ENCODE measurements around the gene ANKRD12. TPM values are rescaled to one million over a fixed set of nuclear protein-coding genes. Genes with fewer than 3 reads are reported as not detected.

The ANKRD12 gene
- total RNA-seq, 1 experiment from 2014 or later, result 31.6 TPM

GRCh38 chr18:9184998-9185613 is 48.5 kb downstream of the ANKRD12 start:
- no peaks in the 10 kb centered on the region; the same call in 1 of the 2 replicates for H3K36me3 ChIP-seq (ENCODE audit: low read depth)
- H3K27ac ChIP-seq, result no peak overlapping the region
- CTCF ChIA-PET, result no interaction called here

GRCh38 chr18:9188359-9189231 is 52.0 kb downstream of the ANKRD12 start:
- no peaks in the 10 kb centered on the region; the same call in 1 of the 2 replicates for H4K20me1 ChIP-seq (ENCODE audit: insufficient read depth)
- H3K27ac ChIP-seq, result no peak overlapping the region
- DNase-seq, result no peak
- no peaks in the 10 kb centered on the region for H3K4me1 ChIP-seq (replicated peaks; ENCODE audit: insufficient read depth)
- POLR2A ChIA-PET (ENCODE audit: unreplicated experiment), result no interaction called here
- H3K9me2 ChIP-seq (ENCODE audit: insufficient read depth), result no peaks in the 10 kb centered on the region
- no TSS peak for BruUV-seq (replicated peaks)
- H3K9me3 ChIP-seq (ENCODE audit: insufficient read depth, low read depth), result no peaks in the 10 kb centered on the region
- intact Hi-C loops (cut with micrococcal nuclease; ENCODE audit: unreplicated experiment), result no loop called here
- TF ChIP-seq CTCF (conservative IDR thresholded peaks at IDR 0.05) (no peak), EZH2 (IDR thresholded peaks at IDR 0.05; ENCODE audit: low read depth) (no peak)
- H3K79me2 ChIP-seq (ENCODE audit: low read depth), result no peaks in the 10 kb centered on the region
- no peak overlapping the region for H3K4me3 ChIP-seq
- H3F3A ChIP-seq (ENCODE audit: insufficient read depth, low read depth), result no peaks in the 10 kb centered on the region
- H3K27me3 ChIP-seq (ENCODE audit: insufficient read depth, low read depth), result no peaks in the 10 kb centered on the region
- H3K4me2 ChIP-seq, result no peak overlapping the region
- CTCF ChIA-PET, result no interaction called here
- H3K36me3 ChIP-seq (ENCODE audit: low read depth), result no peaks in the 10 kb centered on the region; the same call in 1 of the 2 replicates
- no peak overlapping the region for H2AFZ ChIP-seq

More at GRCh38 chr18:9184998-9185613, 48.5 kb downstream of the ANKRD12 start:
- H2AFZ ChIP-seq, result no peak overlapping the region
- no peaks in the 10 kb centered on the region for H3K4me1 ChIP-seq (replicated peaks; ENCODE audit: insufficient read depth)
- no peaks in the 10 kb centered on the region; the same call in 1 of the 2 replicates for H4K20me1 ChIP-seq (ENCODE audit: insufficient read depth)
- no peaks in the 10 kb centered on the region for H3K27me3 ChIP-seq (ENCODE audit: insufficient read depth, low read depth)
- no peak for TF ChIP-seq EZH2 (IDR thresholded peaks at IDR 0.05; ENCODE audit: low read depth)
- no peak for TF ChIP-seq CTCF (conservative IDR thresholded peaks at IDR 0.05)
- H3K9me2 ChIP-seq (ENCODE audit: insufficient read depth), result no peaks in the 10 kb centered on the region
- POLR2A ChIA-PET (ENCODE audit: unreplicated experiment), result no interaction called here
- H3K79me2 ChIP-seq (ENCODE audit: low read depth), result 0 out of 2 replicates have a peak, but pooled peaks cover under 1% of the 10 kb centered on the region
- H3F3A ChIP-seq (ENCODE audit: insufficient read depth, low read depth), result 0 out of 2 replicates have a peak, but pooled peaks cover 3% of the 10 kb centered on the region
- no TSS peak for BruUV-seq (replicated peaks)
- no peaks in the 10 kb centered on the region for H3K9me3 ChIP-seq (ENCODE audit: insufficient read depth, low read depth)
- H3K4me3 ChIP-seq, result no peak overlapping the region
- no peak overlapping the region for H3K4me2 ChIP-seq
- DNase-seq, result no peak
- intact Hi-C loops (cut with micrococcal nuclease; ENCODE audit: unreplicated experiment), result no loop called here

GRCh38 chr18:9189491-9189890 is 52.9 kb downstream of the ANKRD12 start:
- no peaks in the 10 kb centered on the region for H3K27me3 ChIP-seq (ENCODE audit: insufficient read depth, low read depth)
- TF ChIP-seq CTCF (conservative IDR thresholded peaks at IDR 0.05) (no peak), EZH2 (IDR thresholded peaks at IDR 0.05; ENCODE audit: low read depth) (no peak)
- no peaks in the 10 kb centered on the region; the same call in 1 of the 2 replicates for H4K20me1 ChIP-seq (ENCODE audit: insufficient read depth)
- no TSS peak for BruUV-seq (replicated peaks)
- no peak overlapping the region for H2AFZ ChIP-seq
- H3K27ac ChIP-seq, result no peak overlapping the region
- no peaks in the 10 kb centered on the region; the same call in 1 of the 2 replicates for H3K36me3 ChIP-seq (ENCODE audit: low read depth)
- no peaks in the 10 kb centered on the region for H3K4me1 ChIP-seq (replicated peaks; ENCODE audit: insufficient read depth)
- ChIA-PET CTCF (no interaction called here), POLR2A (ENCODE audit: unreplicated experiment) (interaction anchor here (0.6 kb wide), 1 partner anchor 18 kb away, joined by 3 read pairs; no protein-coding TSS in a partner anchor)
- no peaks in the 10 kb centered on the region for H3K9me2 ChIP-seq (ENCODE audit: insufficient read depth)
- no peaks in the 10 kb centered on the region for H3F3A ChIP-seq (ENCODE audit: insufficient read depth, low read depth)
- intact Hi-C loops (cut with micrococcal nuclease; ENCODE audit: unreplicated experiment), result no loop called here
- H3K9me3 ChIP-seq (ENCODE audit: insufficient read depth, low read depth), result no peaks in the 10 kb centered on the region
- H3K4me2 ChIP-seq, result no peak overlapping the region
- DNase-seq, result no peak
- no peaks in the 10 kb centered on the region for H3K79me2 ChIP-seq (ENCODE audit: low read depth)
- no peak overlapping the region for H3K4me3 ChIP-seq

Measured in PC-9 (cell line).